GM19372 (cell line): ENCODE results near the gene DYSF.

Source experiments
- ATAC-seq: cut with Tn5 transposase; IDR thresholded peaks from one replicate; pipeline ENCODE4 v1.9.1; 2021; ENCODE audit warnings: mild to moderate bottlenecking, low read depth, moderate library complexity; ENCODE audit not compliant: unreplicated experiment

The DYSF gene

DNA sequence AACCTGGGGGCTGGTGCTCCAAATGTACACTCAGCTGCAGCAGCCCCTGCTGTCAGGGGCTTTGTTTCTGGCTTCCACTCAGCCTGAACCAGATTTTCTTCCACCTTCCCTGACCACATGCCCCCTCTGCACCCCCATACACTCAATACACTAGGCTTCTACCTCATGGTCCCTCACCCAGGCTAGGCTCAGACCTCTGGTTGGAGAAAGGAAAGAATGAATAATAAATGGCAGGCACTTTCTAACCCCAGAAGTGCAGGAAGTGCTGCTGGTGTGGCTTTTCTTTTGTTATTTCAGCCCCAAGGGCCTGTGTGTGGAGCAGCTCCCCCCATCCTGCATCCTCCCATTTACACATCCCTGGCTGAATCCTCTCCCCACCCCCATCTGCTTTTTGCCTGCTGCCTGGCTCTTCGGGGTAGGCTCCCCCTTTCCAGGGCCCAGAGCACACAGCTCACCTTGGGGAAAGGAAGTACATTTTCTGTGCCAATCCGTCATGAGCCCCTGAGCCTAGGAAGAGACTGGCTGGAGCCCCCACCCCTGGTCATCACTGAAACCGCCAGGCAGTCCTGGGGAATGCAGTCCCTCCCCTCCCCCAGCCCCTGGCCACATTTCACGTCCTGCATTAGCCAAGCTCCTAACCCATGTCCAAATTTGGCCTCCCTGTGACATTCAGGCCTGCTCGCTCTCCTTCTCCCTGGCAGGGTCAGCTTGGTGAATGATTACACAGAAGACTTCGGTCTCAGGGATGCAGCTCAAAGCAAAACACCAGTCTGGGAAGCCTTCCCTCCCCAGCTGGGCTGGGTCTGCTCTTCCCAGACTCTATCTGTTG lies 2.6 kb downstream of the DYSF start:
- ATAC-seq = no peak

DNA sequence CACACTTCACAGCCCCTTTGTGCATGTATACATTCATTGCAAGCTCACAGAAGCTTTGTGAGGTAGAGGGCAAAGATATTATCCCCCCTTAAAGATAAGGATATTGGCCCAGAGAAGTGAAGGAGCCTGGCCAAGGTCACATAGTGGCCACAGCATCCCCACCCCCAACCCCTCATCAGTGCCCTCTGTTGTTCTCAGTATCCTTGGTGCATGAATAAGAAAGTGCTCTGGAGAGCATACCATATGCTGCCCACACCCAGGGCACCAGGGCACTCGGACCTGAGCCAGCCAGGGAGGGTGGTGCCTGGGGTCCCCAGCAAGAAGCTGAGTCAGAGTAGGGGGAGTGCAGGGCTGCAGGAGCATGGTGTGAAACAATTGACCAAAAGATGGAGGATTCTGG lies 3.3 kb downstream of the DYSF start:
- no peak for ATAC-seq

DNA sequence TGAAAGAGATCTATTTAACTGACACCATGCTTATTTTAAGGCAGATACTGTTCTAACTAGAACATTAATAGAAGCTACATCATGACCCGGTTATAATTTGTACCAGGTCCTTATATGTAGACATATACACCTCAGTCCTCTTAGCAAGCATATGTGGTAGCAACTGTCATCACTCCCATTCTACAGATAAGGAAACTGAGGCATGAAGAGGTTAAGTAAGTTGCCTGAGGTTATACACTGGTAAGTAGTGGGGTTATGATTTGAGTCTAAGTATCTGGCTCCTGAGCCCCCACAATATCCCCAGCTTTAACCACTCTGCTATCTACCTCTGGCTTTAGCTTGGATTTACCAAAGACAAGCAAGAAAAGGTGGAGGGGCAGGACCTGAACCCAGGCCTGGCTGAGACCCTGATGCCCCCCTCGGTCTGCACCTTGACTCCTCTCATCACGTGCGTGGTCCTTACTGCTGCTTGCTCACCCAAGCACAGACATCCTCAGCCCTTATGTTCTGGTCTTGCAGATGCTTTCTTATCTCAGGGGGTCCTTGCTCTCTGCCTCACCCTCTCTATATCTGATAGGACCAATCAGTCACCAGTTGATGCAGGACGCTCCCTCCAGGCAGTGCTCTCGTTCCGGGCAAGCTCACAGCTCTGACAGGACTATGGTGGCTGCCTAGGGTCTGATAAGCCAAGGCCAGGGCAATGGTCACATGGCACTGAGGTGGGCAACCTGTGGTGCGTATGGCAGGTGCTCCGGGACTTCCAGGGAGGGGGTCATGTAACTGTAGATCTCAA lies 4.0 kb downstream of the DYSF start:
- no peak for ATAC-seq

- no peak for ATAC-seq
Measured at GRCh38 chr2:71457923-71458322, 4.6 kb downstream of the DYSF start.

- no peak for ATAC-seq
Measured at GRCh38 chr2:71458413-71459083, 5.2 kb downstream of the DYSF start.

- ATAC-seq = no peak
Measured at GRCh38 chr2:71459084-71459431, 5.7 kb downstream of the DYSF start.

DNA sequence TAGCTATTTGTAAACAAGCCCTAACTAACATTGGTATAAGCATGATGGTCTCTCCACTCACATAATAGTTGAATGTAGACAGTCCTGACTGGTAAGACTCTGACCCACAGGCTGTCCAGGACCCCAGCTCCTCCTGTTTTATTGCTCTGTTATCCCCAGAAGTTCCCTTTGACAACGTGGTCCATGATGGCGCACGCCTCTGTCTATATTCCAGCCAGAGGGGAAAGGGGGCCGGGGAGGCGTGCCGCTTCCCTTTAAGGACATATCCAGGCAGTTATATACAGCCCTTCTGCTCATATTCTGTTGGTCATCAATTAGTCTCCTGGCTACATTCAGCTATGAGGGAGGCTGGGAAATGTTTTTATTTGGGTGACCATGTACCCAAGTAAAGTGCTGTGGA lies 6.7 kb downstream of the DYSF start:
- ATAC-seq = no peak

GRCh38 chr2:71460595-71461303 lies 7.4 kb downstream of the DYSF start:
- ATAC-seq = no peak

DNA sequence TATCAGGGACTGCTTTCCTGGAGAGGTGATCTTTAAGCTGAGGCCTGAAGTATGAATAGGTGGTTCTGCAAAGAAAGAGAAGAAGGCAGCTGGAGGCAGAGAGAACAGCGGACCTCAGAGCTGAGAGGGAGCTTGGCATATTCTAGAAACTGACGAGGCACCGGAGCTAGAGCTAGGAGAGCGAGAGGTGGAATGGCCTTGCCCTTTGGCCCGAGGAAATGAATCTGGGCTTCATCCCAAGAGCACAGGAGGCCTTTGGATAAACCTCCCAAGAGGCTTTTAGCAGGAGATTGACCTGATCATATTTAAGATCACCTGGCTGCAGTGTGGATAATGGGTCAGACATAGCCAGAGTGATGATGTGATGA lies 7.9 kb downstream of the DYSF start:
- ATAC-seq = no peak

DNA sequence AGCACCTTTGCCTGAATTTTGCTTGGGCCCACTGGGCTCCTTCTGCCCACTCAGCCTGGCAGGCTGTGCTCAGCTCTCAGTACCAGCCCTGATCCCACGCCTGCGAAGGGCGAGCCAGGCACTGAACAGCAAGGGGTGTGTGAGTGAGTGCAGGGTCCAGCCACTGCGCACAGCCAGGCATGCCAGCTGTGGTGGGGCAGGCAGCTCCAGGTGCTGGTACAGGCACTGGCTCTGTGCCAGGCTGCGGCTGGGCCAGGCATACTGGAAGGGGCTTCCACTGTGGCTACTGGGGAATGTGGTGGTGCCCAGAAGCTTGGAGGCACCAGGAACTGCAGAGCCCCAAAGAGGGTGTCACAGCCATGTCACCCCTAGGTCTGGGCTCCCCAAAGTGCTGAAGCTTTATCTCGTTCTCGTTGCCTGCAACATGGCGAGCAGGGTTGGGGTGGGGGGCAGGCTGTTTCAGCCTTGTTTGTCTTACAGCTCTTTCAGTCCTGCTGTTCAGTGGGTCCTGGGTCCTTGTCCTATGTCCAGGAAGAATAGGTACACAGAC lies 8.8 kb downstream of the DYSF start:
- ATAC-seq = no peak

- ATAC-seq = no peak
Measured at GRCh38 chr2:71462641-71463341, 9.4 kb downstream of the DYSF start.

DNA sequence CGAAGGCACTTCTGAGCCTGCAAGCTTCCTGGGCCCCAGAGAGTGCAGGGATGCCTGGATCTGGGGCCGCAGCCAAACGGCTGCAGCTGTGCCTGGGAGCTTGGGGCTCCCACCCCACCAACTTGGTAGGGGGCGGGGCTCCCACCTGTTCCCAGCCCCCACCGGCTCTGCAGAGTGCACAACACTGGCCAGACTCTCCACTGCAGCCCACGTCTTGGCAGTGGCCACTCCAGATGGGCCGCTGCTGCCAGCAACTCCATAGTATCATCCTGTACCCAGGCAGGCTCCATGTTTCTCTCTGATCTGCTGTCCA lies 9.9 kb downstream of the DYSF start:
- no peak for ATAC-seq

DNA sequence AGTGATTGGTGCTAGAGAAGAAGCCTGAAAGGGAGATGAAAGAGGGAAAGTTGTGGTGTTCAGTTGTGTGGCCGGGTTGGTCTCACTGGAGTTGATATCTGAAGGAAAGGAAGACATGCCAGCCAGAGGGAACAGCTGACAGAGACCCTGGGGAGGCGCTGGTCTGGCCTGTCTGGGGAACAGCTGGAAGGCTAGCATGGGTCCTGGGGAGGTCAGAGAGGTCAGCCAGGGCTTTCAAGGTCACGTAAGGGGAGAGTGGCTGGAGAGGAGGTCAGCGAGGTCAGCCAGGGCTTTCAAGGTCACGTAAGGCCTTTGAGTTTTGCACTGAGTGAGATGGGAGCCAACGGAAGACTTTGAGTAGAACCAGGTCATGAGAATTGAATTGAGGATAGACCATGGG lies 11.0 kb downstream of the DYSF start:
- ATAC-seq = no peak

DNA sequence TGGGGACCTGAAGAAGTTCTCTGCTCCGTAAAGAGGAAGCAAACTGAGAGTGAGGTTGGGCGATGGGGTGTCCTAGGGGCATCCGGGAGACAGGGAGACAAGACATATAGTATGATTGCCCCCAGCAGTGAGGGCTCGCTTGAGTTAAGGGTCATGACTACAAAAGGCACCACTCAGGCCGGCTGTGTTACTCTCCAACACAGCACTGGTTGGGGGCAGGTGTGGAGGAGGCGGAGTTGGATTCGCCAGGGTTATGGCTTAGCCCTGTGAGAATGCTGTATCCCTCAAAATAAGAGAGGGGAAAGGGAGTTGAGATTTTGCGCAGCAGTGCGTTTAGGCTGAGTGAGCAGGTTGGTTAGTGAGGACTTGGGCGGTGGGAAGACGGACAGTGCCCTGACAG lies 12.0 kb downstream of the DYSF start:
- ATAC-seq = no peak

- ATAC-seq = no peak
Measured at GRCh38 chr2:71465961-71466300, 12.6 kb downstream of the DYSF start.

DNA sequence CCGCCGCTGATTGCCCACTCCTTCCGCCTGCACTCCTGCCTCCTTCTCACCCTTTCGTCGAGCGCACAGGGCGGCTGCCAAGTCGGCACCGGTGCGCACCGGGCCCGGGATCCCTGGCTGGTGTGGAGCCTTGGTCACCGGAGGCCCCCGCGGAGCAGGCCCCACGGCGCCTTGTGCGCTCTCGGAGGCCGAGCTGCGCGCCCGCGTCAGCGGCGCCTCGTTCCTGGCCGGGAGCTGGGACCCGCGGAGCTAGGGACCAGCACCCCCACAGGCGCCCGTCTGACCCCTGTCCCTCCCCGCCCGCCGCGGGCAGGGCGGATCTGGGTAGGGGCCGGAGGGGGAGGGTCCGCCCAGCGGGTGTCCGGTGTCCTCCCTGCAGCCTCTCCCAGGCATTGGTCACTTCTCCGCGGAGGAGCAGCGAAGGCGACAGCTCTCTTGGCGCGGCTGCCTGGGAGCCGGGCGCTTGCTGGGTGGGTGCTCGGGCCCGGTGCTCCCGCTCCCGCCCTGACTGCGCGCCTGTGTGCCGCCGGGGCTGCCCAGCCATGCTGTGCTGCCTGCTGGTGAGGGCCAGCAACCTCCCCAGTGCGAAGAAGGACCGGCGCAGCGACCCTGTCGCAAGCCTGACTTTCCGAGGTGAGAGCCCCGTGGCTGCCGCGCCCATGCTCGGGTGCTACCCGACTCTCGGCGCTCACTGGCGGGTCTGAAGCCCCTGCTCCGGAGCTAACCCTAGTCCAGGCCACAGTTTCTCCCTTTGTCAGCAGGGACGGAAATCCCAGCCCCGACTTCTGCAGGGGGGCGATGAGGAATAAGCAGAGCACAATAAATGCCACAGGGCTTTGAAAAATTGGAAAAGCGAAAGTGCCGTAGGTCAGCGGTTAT lies 13.2 kb downstream of the DYSF start:
- no peak for ATAC-seq

- no peak for ATAC-seq
Measured at GRCh38 chr2:71467180-71467815, 13.9 kb downstream of the DYSF start.

DNA sequence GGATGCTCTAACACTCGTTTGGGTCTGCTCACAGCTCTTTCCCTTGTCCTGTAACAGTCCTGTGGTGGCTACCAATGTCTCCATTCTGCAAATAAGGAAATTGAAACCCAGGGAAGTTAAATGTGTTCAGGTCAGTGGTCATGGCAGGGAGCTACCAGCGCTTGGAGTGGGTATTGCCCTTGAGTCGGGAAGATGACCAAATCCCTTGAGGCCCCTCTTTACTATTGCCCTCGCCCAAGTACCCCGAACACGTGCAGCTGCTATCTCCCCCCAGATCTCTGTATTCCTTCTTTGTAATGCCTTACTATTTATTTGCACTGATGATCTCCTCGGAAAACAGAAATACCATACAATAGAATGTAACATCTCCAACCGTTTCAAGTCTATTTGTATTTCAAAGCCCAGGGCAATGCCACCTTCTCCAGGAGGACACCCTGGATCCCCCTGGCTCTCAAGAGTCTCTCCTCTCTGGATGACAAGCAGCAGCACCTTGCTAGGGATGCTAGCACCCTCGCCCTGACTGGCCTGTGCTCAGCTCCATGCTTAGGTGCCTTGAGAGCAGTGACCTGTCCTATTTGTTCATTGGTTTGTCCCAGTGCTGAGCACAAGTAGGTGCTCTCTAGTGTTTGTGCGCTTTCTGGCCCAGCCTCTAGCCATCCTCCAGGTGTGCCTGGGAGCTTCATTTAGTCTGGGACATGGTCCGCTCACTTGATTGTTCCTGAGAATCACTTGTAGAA lies 15.1 kb downstream of the DYSF start:
- no peak for ATAC-seq
